Measurements from ENCODE around the gene NR1H2.
"Not testable (repeated sequence)": the region's sequence is repeated elsewhere in the genome, so short reads cannot be mapped to it uniquely, and the experiment has no call there.

Gene NR1H2

GRCh38 chr19:50347089-50347581, 29.1 kb upstream of the NR1H2 start:
- not testable (repeated sequence) for DNase-seq

DNA sequence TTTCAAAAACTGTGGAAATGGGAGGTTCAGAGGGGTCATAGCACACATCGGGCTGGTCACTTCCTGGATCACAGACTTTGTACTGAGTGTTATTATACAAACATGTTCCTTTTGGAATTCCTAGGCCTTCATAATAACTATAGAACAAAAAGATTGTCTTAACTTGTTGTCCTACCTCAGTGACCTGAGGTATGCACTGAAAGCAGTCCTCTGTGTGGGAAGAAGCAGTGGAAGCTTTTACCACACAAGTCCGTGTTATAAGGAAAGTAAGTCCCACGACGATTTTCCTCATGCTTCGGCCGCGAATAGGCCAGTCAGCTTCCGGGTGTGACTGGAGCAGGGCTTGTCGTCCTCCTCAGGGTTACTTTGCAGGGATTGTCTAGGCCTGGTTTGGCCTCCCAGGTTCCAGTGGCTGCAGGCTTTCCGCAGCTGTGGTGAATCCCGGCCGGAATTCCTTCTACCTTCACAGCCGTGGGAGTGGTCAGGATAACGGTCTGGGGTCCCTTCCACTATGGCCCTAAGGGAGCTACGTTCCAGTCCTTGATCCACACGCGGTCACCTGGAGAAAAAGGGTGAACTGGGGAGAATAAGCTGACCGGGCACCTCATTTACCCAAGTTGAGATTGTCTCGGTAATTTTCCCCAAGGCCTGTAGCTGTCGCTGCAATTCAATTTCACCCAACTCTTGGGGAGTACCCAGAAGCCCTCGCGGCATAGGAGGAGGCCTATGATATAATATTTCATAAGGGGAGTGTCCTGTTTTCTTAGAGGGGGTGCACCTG, 26.8 kb upstream of the NR1H2 start:
- no peak for DNase-seq

GRCh38 chr19:50352242-50352641, 24.0 kb upstream of the NR1H2 start:
- DNase-seq, result no peak

DNA sequence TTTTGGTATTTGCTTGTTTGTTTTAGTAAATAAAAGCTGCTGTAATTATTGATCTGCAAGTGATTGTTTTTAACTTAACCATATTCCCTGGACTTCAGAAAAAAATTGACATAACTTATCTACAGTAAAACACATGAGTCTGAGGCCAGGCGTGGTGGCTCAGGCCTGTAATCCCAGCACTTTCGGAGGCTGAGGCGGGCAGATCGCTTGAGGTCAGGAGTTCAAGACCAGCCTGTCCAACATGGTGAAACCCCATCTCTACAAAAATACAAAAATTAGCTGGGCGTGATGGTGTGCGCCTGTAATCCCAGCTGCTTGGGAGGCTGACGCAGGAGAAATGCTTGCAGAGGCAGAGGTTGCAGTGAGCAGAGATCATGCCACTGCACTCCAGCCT, 22.8 kb upstream of the NR1H2 start:
- not testable (repeated sequence) for DNase-seq

DNA sequence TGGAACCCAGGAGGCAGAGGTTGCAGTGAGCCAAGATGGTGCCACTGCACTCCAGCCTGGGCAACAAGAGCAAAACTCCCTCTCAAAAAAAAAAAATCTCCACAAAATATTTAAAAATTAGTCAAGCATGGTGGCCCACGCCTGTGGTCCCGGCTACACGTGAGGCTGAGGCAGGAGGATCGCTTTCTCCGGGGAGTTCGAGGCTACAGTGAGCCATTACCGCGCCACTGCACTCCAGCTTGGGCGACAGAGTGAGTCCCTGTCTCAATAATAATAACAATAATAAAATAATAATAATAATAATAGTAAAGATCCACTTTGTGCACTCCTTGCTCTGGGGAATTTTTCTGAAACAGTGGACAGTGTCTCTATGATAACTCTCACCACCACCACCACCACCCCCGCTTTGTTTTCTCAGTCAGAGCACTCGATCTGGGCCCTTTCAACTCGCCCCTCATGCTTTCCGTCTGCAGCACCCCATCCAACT, 19.5 kb upstream of the NR1H2 start:
- DNase-seq, result no peak

DNA sequence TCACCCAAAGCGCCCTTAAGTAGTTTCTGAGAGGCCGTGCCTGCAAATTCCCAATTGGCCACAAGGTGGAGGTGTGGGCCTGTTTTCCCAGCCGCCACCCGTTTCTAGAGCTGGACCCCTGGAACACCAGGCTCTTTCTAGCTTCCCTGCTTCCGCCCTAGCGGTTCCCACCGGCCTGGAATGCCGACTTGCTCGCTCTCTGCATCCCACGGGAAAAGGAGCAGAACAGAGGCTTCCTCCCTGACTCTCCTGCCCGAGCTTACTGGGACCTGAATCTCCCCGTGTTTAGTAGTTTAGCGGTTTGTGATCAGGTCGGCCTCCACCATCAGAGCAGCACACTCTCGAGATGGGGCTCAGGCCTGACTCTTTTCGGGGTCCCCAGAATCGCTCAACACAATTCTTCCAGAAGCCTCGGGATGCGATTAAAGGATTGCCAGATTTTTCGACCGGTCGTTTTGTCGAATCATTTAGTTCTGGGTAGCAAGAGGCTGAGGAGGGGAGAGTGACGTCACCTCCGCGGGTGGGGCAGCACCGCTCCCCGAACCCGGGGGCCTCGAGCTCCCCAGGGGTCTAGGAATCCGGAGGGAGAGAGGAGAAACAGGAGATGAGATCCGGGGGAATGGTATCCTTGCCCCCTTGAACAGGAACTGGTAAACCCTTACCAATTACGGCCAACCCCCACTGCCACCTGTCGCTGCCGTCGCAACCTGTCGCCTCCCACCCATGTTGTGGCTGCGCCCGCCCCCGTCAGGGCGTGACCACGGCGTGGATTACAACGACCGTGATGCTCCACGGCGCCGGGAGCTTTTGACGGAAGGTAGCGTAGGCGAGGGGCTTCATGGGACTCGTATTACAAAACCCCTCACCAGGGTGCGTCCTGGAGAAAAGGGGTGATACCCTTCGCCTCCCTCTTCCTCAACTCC, 18.8 kb upstream of the NR1H2 start:
- peak; percentile 90 for DNase-seq

- peak; percentile 79 for DNase-seq
These were observed 17.6 kb upstream of the NR1H2 start for GRCh38 chr19:50358483-50359327.

- no peak for DNase-seq
These were observed 16.9 kb upstream of the NR1H2 start for GRCh38 chr19:50359328-50359818.

- no peak for DNase-seq
These were observed 14.8 kb upstream of the NR1H2 start for GRCh38 chr19:50361290-50362029.

DNA sequence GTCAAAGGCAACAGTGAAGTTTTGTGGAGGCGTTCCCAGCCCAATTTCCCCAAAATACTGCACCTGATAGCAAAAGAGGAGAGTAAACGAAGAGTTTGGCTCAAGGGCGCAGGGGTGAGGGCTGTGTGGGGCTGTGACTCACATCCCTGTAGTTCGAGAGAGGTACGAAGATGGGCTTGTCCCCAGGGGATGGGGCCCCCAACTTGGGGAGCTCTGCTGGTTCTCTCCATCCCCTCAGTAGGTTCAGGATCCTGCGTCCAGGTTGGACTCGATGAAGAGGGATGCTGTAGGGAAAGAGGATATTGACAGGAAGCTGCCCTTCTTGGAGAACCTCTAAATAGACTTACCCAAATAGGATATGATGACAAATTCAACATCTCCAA, 14.2 kb upstream of the NR1H2 start:
- no peak for DNase-seq

GRCh38 chr19:50362656-50363424, 13.4 kb upstream of the NR1H2 start:
- DNase-seq, result no peak

DNA sequence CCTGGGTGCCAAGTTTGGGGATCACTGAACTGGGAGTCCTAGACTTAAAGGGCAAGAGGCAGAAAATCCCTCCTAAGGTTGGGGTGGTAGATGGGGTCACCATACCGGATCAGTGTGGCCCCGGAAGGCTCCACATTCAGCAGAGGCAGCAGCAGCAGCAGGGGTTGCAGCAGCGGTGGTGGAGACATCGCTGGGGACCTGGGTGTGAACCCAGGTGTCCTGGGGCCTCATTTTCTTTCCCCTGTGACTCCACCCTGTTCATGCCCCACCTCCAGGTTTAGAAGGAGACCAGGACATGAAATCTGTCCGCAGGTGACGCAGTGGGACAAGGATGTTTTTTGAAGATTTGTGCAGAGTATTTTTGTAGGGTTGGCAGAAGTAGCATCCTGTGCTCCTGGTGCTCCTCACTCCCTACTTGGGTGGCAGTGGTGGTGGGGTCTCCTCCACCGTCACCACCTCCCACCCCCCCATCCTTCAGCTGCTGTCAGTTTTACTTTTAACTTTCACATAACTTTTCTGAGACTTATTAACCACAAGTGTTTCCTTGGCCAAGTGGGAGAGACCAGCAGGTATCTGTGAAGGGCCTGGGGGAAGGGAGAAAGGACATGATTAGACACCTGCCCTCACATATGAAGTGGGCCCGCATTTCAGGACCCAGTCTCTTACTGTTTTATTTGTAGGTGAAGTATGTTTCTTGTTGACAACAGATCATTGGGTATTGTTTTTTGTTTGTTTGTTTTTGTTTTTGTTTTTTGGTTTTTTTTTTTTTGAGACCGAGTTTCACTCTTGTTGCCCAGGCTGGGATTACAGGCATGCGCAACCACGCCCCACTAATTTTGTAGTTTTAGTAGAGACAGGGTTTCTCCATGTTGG, 10.6 kb upstream of the NR1H2 start, which contains the start of gene NAPSA:
Gene NAPSA (minus strand): TSS at position 206 of the 873 bp plus-strand sequence. CDS start 18 bp downstream, at position 188.
- no peak for DNase-seq

GRCh38 chr19:50368649-50369570, 7.3 kb upstream of the NR1H2 start:
- peak; percentile 79 for DNase-seq

DNA sequence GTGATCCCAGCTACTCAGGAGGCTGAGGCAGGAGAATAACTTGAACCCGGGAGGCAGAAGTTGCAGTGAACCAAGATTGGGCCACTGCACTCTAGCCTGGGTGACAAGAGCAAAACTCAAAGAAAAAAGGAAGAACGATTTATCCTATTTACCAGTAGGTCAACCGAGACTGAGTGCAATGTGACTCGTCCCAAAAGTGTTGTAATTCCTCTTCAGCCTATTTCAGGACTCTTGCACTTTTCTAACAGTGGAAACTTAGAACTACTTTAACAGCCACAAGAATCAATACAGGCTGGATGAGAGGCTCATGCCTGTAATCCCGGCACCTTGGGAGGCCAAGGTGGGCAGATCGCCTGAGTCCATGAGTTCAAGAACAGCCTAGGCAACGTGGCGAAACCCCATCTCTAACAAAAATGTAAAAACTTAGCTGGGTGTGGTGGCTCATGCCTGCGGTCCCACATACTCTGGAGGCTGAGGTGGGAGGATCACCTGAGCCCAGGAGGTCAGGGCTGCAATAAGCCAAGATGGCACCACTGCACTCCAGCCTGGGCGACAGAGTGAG, 4.3 kb upstream of the NR1H2 start:
- DNase-seq, result no peak

DNA sequence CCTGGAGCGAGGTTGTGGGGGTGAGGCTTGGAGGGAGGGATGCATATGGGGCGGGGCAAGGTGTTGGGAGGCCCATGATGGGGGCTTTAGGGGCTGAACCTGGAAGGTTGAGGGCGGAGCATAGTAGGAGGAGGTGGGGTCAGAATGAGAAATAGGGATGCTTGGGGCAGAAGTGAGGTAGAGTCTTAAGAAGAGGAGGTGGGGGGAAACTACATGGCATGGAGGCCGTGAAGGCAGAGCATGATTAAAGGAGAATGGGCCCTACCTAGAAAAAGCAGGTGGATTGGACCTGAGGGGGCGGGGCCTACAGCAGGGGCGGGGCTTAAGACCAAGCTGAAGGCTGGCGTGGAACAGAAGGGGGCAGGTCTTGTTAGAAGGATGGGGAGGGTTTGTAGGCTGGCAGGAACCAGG, 799 bp downstream of the NR1H2 start:
- peak; percentile 62 for DNase-seq

GRCh38 chr19:50377517-50377916, 1.3 kb downstream of the NR1H2 start:
- no peak for DNase-seq

- no peak for DNase-seq
These were observed 2.1 kb downstream of the NR1H2 start for GRCh38 chr19:50378169-50378862.

DNA sequence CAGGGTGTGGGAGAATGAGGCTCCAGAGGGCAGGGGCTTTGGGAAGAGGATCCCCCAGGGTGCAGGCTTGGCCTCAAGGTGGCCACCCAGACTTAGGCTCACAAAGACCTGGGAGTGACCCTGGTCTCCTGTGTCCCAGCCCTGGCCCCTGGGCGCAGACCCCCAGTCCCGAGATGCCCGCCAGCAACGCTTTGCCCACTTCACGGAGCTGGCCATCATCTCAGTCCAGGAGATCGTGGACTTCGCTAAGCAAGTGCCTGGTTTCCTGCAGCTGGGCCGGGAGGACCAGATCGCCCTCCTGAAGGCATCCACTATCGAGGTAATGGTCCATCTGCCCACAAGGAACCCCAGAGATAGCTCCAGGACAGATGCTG, 2.6 kb downstream of the NR1H2 start:
- no peak for DNase-seq

All from activated CD8-positive, alpha-beta memory T cell treated with anti-CD3 and anti-CD28 coated beads, Interleukin-2, amount 50 U/mL, for 4 hours (primary cell).